Activated CD4-positive, alpha-beta T cell treated with anti-CD3 and anti-CD28 coated beads for 4 hours (primary cell): ENCODE data around the gene PDIK1L.

Experiments
- DNase-seq, 2 donors: peaks; one replicate each; pipeline ENCODE4 v3.0.0-alpha.2; 2020

Gene PDIK1L

DNA sequence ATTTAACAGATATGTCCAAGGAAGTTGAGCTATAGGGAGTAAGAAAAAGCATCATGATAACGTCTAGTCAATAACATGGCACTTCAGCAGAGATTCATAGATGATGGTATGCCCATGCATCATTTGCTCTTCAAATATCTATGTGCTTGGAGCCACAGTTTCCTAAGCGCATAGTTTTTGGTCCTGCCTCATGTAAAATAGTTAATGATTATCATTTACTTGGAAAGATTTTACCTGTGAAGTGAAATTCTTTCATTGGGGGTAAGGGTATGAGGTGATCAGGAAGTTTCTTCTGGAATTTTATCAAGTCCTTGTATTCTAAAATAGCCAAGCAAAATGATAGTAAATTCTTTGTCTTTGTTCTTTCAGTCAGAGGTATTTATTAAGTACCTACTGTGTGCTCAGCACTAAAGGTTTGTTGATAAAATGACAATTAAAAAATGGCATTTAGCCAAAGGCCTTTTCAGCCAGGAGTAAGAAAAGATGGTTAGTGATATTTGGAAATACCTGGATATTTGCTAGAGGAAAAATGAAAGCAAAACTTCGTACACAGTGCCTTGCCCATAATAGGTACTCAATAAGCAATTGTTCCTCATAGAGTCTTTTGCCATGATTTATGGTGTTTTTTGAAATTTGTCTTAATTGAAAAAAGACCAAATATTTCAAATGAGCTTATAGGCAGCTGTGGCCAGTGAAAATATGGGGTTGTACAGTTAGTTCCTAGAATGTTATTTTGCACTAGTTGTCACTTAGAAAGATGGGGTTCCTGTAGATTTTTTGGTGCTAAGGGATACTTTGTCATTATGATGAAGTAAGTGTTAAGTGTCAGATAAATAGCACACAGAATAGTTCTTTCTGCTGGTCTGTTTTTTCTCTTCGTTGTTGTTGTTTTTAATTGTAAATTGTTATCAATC lies 13.1 kb downstream of the PDIK1L start:
- no peak for DNase-seq

DNA sequence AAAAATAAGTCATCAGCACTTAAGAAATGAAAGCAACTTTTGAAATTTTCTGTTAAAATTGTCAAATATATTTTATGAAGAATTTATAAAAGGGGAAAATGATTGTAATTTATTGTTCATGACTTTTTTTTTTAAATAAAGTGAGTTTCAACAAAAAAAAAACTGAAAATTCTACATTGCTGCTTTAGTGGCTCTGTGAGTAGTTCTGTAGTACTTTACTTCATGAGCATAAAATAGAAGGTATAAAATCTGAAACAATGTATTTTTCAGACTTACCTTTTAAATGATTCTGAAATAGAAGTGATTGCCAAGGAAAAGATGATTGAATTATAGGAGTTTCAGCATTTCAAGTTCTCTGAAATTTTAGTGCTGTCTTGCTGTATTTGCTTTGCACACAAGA lies 13.8 kb downstream of the PDIK1L start:
- DNase-seq = no peak

DNA sequence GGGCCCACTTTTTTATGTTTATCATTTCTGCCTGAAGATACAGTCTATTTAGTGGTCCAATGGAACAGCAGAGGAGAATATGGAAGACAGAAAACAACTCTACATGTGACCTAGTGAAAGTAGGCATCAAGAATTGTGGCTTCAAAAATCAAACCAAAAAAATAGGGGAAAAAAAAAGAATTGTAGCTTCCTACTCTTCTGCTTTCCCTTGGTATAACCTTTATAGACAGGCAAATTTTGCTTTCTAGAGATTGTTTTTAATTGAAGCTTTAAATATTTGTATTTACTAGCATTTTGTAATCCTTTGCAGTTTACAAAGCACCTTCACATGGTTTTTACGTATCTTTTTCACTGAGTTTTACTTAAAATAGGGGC lies 14.3 kb downstream of the PDIK1L start:
- no peak for DNase-seq

DNA sequence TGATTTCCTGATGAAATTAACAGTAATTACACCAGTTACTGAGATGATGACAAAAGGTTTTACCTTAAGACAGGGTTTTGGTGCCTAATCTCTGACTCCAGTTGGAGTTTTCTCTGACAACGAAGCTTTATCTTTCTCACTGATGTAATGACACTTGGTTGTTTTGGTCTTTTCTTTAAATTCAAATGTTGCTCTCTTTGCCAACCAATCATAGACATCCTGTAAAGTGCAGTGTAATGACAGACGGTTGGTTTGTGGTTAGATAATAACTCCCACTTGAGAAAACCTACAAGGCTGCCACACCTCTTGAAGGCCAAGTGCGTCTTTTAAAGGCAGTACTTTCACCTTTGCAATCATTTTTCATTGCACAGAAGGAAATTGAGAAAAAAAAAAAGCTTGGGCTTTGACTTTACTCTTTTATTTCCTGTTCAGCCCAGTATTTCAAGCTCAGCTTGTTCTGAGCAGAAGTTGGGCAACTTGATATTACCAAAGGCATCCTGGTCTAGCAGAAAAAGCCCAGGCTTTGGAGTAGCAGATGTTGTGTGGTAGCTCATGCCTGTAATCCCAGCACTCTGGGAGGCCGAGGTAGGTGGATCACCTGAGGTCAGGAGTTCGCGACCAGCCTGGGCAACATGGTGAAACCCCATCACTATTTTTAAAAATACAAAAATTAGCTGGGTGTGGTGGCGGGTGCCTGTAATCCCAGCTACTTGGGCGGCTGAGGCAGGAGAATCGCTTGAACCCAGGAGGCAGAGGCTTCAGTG lies 14.9 kb downstream of the PDIK1L start:
- DNase-seq = peak; percentile 52 to 53

DNA sequence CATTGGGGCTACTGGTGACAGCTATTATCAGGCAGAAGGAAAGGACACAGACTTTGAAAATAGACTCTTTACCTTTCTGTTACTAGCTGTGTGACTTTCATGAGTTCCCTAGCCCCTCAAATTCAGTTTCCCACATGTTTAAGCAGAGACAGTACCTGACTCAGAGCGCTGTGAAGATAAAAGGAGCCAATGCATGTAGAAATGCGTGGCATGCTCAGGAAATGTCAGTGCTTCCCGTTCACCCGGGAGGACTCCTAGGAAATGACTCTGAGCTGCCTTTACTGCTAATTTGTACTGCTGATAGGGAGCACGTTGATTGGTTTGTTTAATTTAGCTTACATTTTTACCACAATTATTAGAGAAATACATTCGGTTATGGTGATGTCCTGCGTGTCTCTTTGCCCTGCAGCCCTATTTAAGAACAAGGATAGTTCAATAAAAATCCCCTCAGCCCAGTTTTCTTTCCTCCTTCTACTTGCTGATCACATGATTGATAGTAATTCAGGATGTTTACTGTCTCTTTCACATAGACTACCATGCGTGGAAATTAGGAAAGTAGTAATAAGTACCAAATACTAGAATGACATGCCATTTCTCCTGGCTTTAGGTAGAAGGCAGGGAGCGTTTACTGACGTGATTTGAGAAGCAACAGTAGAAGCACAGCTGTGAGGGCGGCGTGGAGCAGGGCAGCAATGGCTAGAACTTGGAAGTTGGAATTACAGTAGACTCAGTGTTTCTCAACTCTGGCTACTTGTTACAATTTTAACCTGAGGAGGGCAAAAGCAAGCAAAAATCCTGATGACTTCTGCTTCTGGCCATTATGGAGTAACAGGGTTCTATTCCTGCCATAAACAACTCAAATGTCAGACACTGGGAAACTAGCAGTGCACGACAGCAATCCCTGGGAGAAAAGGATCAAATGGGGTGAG lies 15.9 kb downstream of the PDIK1L start:
- DNase-seq = peak in 1 of 2 donors; percentile 6

DNA sequence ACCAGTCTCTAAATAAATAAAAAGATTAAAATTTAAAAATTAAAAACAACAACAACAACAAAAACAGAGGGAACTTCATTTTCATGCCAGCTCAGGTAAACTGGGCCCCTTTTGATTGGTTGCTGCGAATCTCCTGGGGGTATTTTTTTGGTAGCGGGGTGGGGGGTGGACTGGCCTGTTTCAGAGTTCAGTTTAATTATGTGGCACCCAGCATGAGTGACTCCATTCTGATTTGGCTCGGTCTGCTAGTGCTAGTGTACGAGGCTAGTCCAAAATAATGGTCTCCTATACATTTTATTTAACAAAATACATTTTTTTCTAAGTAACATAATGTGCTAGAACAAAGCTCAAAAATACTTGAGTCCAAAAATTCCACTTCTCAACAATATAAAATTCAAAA lies 18.2 kb downstream of the PDIK1L start:
- no peak for DNase-seq

DNA sequence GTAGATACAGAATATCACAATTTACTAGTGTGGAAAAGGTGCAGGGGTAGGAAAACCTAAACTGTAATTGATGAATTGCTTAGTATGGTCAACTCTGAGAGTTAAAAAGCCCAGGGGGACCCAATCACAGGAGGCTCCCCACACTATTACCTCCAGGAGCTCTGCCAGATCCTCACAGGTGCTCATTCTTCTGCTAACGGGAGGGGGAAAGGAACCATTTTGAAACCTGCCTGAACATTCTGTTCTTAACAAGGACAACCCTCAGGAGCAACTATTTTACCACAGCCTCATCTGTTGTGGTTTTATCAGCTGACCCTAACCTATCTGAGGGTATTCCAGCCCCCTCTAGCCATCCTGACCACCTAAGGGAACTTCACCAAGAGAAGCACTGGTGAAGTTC lies 19.1 kb downstream of the PDIK1L start:
- DNase-seq = no peak

DNA sequence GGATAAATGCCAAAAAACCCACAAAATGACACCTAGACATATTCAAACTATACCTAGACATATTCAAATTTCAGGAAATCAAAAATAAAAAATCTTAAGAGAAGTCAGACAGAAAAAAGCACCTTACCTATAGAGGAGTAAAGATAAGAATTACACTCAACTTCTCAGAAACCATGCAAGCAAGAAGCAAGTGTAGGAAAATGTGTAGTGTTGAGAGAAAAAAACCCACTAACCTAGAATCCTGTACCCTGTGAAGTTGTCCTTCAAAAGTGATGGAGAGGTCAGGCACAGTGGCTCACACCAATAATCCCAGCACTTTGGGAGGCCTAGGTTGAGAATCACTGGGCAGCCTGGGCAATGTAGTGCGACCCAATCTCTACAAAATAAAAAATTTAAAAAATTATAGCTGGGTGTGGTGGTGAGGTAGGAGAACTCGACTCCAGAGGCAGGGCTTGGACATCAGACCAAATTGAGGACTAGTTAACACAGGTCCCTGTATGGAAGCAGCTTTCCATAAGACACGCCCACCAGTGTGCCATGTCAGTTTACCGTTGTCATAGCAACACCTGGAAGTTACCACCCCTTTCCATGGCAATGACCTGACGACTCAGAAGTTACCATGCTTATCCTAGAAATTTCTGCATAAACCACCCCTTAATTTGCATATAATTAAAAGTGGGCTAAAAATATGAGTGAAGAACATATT lies 20.7 kb downstream of the PDIK1L start:
- DNase-seq = no peak

DNA sequence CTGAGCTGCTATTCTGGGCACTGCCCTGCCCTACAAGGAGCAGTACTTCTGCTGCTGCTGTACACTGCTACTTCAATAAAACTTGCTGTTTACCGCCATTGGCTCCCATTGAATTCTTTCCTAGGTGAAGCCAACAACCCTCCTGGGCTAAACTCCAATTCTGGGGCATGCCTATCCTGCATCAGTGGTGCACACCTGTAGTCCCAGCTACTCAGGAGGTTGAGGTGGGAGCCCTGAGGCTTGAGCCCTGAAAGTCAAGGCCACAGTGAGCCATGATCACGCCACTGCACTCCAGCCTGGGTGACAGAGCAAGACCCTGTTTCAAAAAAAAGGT lies 21.2 kb downstream of the PDIK1L start:
- DNase-seq = no peak

DNA sequence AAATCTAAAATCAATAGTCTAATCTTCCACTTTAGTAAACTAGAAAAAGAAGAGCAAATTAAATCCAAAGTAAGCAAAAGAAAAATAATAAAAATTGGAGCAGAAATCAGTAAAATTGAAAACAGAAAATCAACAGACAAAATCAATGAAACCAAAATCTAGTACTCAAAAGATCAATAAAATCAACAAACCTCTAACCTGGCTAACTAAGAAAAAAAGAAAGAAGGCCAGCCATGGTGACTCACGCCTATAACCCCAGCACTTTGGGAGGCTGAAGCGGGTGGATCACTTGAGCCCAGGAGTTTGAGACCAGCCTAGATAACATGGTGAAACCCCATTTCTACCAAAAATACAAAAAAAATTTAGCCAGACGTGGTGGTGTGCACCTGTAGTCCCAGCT lies 22.8 kb downstream of the PDIK1L start:
- DNase-seq = no peak

DNA sequence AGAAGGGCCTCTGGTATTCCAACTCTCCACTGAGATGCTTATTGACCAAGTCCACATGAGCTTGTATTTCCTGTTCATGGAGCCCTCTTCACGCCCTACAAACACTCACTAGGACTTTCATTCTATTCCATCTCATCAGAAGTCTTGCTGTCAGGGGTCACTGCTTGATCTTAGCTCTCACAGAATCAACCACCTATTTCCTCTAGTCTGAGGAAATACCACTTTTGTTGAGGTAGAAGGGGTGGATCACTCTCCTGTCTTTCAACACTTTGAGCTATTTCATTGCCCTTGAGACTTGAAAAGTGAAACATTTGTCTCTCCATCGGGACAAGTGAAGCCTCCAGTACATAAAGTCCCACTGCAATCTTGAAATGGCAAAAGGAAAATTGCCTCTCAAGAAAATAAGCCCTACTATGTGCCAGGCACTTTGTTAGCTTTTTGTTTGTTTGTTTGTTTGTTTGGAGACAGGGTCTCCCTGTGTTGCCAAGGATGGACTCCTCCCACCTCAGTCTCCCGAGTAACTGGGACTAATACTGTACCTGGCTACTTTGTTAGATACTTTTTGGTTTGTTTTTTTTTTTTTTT lies 27.4 kb downstream of the PDIK1L start:
- no peak for DNase-seq

DNA sequence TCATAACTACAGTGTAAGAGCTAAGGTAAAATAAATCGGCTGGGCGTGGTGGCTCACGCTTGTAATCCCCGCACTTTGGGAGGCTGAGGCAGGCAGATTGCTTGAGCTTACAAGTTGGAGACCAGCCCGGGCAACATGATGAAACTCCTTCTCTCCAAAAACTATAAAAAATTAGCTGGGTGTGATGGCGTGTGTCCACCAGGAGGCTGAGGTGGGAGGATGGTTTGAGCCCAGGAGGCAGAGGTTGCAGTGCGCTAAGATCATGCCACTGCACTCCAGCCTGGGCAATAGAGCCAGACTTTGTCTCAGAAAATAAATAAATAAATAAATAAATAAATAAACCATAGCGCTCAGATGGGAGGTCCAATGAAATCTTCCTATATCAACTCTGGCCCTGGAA lies 30.5 kb downstream of the PDIK1L start:
- no peak for DNase-seq

DNA sequence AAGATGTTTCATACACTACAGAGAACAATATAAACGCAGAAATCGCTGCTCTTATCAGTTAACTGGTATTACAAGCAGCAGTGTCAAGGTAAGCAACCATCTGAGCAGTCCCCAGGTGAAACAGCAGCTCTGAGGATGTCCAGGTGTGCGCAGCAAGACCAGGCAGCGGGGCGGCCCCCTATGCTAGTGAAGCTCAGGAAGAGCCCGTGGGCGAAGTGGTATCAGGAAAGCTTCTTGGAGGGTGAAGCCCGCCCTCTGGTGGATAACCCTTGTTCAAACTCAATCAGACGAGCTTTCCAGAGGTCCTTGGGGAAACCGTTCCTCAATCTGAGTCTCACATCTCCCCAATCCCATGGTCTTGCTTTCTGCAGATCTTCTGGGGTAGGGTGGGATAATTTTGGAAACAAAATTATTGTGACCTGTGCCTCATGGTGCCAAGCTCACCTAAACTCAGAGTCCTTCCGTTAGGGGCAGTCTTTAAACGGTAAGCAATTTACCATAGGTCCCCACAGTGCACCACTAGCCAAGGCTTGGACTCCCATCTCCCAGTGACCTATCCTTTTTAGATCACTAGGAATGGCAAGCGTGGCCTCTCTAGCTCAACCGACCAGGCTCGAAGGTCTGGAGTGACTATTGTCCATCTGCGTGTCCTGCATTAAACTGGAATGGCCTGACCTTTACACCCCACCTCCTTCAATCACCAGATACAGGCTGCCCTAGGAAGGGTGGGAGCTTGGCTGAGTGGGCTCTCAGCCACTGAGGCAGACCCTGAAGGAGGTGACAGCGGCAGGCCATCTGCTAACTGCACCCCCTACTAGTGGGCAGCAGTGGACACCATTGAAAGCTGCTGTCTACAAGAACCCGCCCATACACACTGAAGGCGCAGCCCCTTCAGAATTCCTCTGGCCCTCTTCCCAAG lies 33.7 kb downstream of the PDIK1L start:
- peak; percentile 75 to 84 for DNase-seq

DNA sequence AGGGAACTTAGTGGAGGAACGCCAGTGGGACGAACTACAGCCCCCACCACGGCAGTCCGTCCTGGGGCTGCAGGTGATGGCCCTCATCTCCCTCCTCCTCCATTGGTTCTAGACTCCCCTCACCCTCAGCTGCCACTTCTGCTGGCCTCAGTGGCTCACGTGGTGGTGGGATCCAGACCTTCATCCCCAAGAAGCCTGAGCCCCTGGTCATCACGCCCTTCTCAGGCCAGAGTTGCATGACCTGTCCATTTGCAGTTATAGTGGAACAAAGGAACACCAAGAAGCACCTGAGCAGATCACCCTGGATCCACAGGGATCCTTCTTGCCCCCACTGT lies 34.3 kb downstream of the PDIK1L start:
- no peak for DNase-seq

DNA sequence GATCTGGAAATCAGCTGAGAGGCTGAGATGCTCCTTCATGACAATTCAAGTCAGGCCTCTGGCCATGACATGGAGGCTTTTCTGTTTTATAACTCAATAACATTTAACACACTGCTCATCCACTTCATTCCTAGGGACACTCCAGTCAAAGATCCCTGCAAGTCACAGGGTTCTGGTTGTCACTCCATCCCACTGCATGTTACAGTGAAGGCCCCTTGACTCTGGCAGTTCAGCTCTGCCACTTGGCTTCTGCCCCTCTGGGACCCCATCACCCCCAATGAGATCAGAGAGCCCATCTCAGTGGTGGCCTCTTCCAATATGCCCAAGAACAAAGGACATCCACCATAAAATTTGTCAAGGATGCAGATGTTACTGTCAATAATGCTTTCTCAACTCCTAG lies 37.3 kb downstream of the PDIK1L start:
- DNase-seq = no peak

DNA sequence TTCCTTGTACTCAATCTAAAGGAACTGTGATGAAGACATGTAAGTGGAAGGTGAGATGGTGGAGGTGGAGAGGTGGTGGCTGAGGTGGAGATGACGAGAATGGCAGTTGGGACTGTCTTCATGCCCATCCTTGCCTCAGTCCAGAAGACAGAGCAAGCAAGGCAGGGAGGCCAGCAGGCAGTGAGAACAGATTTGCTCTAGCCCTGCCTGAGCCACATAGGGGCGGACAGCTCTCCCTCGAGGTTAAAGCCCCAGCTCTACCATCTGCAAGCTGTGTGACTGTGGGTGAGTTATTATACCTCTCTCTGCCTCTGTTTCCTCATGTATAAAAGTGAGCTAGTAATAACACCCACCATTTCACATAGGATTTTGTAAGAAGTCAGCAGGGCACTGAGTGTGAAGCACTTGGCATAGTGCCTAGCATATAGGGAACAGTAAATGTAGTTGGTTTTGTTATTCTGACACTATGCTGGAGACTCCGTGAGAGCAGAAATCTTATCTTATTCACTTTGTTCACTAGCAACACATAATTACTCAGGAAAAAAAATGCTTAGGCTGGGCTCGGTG lies 42.4 kb downstream of the PDIK1L start:
- DNase-seq = no peak

DNA sequence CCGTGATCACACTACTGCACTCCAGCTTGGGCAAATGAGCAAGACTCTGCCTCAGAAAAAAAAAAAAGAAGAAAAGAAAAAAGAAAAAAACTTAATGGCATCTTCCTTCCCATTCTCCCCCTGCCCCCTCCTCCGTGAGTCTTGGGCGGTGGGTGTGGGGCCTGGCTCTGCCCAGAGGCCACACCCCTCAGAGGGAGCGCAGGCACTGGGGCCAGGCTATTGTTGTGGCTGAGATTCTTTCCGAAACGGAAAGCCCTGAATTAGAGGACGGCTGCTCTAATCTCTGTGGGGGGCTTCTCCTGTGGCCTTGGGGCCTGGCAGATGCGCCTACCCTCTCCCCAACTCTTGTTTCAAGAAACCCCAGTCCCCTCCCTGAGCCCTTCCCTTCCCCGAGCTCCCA lies 43.1 kb downstream of the PDIK1L start:
- DNase-seq = no peak

DNA sequence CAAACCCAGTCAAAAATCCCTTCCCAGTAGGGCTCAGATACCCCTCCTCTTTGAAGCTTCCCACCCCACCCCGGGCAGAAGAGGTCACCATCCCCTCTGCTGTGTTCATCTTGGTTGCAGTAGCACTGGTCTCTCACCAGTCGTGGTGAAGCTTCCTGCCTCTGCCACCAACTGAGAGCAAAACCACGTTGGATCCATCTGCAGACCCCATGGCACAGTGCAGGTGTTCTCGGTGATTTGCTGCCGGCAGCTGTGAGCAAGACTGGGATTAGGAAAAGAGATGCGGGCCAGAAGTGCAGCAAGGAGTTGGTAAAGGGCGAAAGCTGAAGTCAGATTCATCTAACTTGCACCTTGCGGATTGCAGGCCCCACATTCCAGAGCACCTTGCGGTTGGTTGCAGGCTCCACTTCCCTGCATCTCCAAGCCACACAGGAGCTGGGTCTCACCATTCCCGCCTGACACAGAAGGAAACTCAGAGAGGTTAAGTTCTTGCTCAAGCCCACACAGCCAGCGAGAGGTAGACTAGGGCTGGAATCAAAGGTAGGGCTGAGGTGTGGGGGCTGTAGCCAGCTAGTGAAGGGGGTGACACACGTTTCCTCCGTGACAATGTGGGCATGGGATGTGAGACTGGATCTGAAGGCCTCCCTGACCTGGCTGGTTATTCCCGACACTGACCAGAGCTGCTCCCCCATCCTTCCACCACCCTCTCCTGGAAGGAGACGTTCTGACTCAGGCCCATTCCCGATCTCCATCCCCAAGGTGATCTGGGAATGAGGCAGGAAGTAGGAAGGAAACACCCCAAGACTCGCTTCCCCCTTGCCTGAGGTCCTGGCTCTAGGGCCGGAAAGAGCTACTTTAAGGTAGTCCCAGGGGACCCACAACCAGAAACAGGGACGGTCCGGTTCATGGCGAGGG lies 44.0 kb downstream of the PDIK1L start:
- no peak for DNase-seq

DNA sequence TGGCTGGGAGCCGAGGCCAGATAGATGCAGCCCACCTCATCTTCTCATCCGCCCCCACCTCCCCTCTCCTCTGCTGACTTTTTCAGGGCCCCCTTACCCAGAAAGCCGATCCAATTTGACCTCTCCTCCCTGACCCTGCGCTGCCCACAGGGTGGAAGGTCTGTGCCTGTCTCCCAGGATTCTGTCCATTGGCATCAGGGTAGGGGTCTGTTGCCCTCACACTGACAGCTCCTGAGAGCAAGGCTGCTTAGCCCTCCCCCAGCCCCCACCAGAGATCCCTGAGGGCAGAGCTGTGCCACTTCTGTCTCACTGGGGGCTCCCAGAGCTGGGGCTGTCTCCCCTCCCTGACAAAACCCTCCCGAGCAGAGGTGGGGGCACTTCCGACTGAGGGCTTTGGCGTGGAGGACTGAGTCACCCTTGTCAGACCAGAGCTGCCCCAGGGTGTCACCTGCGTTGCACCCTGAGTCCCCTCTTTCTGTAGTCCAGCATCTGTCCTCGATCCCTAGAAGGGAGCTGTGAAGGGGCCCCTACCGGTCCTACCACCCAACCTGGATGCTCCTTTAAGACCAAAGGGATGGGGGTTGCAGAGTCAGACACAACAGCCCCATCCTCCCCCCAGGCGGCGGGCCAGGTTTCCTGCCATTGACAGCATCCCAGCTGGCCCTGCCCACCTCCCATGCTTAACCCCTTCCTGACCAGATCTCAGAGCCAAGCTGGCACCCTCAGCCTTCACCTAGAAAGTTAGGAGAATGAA lies 44.8 kb downstream of the PDIK1L start:
- no peak for DNase-seq
